Right lobe of liver (tissue), 4 donors: ENCODE data around the gene NEB.

ENCODE experiments used
- CTCF ChIP-seq, 4 donors: fragments of 200-600 bp in 3 of 4; fragments of 450-650 bp in 1 of 4; IDR thresholded peaks; one replicate each; pipeline versions ENCODE4 v1.5.1 to v1.8.0; 2016 to 2022; ENCODE audit warnings: antibody characterized with exemption in 4 of 4, mild to moderate bottlenecking in 2 of 4
- POLR2A ChIP-seq: fragments of 450-650 bp; IDR thresholded peaks from one replicate; pipeline ENCODE4 v1.6.1; 2017; ENCODE audit warnings: antibody characterized with exemption, mild to moderate bottlenecking
- donor health status: DM: no; HTN: no; CAD: no.
- donor health status: DM: no; HTN: no; CAD: no.
- donor health status: DM: no; HTN: yes; CAD: no.

- TF ChIP-seq CTCF (IDR thresholded peaks at IDR 0.05): no peak
- TF ChIP-seq POLR2A: no peak
Measured at GRCh38 chr2:151766437-151767153, 32.3 kb upstream of the NEB start.
